ENCODE measurements around the gene TOM1.

DNA sequence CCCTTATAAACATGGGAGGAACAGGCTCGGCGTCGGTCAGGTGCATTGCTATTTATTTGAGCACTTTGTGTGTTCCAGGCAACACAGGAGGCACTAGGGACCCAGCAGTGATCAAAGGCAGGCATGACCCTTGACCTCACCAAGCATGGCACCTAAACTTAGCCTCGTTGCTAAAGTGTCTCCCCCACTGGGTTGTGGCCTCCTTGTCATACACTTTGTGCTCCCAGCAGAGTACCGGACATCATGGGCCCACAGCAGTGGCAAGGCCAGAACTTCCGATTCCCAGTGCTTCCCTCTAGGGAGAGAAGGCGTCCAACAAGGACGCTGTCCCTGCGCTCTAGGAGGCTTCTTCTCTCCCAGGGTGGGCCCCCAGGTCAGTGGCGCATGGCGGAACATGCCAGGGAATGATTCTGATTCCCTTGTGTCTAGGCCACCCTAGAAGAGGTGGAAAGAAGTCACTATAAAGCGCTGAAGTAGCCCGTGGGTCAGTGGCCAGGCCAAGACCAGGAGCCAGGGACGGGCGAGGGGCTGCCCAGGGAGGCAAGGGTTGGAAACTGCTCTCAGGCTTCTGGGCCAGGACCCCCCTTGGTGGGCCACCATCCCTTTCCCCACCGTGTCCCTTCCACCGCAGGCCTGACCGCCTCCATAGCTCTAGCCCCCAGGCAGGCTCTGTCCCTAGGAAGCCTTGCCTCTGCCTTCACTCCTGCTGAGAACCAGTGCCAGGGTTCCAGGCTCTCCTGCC is 19.7 kb downstream of the TOM1 start:
- TF ChIP-seq BCL11A (IDR thresholded peaks at IDR 0.05; ENCODE audit: low read depth, low read length) (no peak), TARDBP (IDR thresholded peaks at IDR 0.05; ENCODE audit: borderline replicate concordance) (no peak), POLR2AphosphoS5 (IDR thresholded peaks at IDR 0.05; ENCODE audit: low read length) (no peak), ATF3 (IDR thresholded peaks at IDR 0.05; ENCODE audit: borderline replicate concordance, extremely low read depth, low read depth, low read length) (no peak), ZNF384 (IDR thresholded peaks at IDR 0.05; ENCODE audit: borderline replicate concordance, low read depth, low read length) (no peak), TCF3 (IDR thresholded peaks at IDR 0.05; ENCODE audit: borderline replicate concordance, insufficient read depth, low read depth, low read length) (no peak), TCF12 (IDR thresholded peaks at IDR 0.05; ENCODE audit: low read depth, low read length) (no peak), EZH2 (IDR thresholded peaks at IDR 0.05; ENCODE audit: borderline replicate concordance, control insufficient read depth, low read depth, low read length) (no peak), TAF1 (IDR thresholded peaks at IDR 0.05; ENCODE audit: borderline replicate concordance, low read depth, low read length) (no peak), GABPA (IDR thresholded peaks at IDR 0.05; ENCODE audit: low read depth) (no peak), IRF4 (IDR thresholded peaks at IDR 0.05; ENCODE audit: low read depth, low read length) (no peak)
- TF ChIP-seq, protein P1, sequence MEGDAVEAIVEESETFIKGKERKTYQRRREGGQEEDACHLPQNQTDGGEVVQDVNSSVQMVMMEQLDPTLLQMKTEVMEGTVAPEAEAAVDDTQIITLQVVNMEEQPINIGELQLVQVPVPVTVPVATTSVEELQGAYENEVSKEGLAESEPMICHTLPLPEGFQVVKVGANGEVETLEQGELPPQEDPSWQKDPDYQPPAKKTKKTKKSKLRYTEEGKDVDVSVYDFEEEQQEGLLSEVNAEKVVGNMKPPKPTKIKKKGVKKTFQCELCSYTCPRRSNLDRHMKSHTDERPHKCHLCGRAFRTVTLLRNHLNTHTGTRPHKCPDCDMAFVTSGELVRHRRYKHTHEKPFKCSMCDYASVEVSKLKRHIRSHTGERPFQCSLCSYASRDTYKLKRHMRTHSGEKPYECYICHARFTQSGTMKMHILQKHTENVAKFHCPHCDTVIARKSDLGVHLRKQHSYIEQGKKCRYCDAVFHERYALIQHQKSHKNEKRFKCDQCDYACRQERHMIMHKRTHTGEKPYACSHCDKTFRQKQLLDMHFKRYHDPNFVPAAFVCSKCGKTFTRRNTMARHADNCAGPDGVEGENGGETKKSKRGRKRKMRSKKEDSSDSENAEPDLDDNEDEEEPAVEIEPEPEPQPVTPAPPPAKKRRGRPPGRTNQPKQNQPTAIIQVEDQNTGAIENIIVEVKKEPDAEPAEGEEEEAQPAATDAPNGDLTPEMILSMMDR (IDR thresholded peaks at IDR 0.05 in 2 of 3, conservative IDR thresholded peaks at IDR 0.05 in 1 of 3; ENCODE audit: control insufficient read depth in 2 of 3, extremely low read depth in 1 of 3, insufficient read depth in 1 of 3, low read depth in 3 of 3, low read length in 3 of 3) = no peak

Data from GM12878 (cell line).